Measurements from ENCODE around the gene TUBB3. TPM values are rescaled to one million over a fixed set of nuclear protein-coding genes. Genes with fewer than 3 reads are reported as not detected.
A peak's percentile ranks its signal among the peaks of the same experiment; 100 is the strongest.

The TUBB3 gene
- total RNA-seq, 1 donor from 2014 or later: 84.9 TPM

DNA sequence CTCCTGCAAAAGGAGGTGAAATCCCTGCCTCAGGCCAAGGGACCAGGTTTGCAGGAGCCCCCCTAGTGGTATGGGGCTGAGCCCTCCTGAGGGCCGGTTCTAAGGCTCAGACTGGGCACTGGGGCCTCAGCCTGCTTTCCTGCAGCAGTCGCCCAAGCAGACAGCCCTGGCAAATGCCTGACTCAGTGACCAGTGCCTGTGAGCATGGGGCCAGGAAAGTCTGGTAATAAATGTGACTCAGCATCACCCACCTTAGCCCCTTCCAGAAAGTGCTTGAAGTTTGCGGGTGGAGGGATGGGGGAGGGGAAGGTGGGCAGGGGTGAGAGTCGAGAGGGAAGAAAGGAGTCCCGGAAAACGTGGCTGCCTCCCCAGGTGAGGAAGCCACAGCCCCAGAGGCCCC is 2.4 kb upstream of the TUBB3 start:
- H3K27me3 Mint-ChIP-seq (ENCODE audit: unreplicated experiment): no peaks in the 10 kb centered on the region
- TF ChIP-seq, protein P1, sequence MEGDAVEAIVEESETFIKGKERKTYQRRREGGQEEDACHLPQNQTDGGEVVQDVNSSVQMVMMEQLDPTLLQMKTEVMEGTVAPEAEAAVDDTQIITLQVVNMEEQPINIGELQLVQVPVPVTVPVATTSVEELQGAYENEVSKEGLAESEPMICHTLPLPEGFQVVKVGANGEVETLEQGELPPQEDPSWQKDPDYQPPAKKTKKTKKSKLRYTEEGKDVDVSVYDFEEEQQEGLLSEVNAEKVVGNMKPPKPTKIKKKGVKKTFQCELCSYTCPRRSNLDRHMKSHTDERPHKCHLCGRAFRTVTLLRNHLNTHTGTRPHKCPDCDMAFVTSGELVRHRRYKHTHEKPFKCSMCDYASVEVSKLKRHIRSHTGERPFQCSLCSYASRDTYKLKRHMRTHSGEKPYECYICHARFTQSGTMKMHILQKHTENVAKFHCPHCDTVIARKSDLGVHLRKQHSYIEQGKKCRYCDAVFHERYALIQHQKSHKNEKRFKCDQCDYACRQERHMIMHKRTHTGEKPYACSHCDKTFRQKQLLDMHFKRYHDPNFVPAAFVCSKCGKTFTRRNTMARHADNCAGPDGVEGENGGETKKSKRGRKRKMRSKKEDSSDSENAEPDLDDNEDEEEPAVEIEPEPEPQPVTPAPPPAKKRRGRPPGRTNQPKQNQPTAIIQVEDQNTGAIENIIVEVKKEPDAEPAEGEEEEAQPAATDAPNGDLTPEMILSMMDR (IDR thresholded peaks at IDR 0.05): no peak
- no peaks in the 10 kb centered on the region for H3K36me3 Mint-ChIP-seq (ENCODE audit: unreplicated experiment)
- DNase-seq (ENCODE audit: extremely low spot score, unreplicated experiment): no peak
- H3K27ac Mint-ChIP-seq (ENCODE audit: unreplicated experiment): peak overlapping the region; percentile 99
- H3K9me3 Mint-ChIP-seq (ENCODE audit: unreplicated experiment): no peaks in the 10 kb centered on the region
- H3K4me1 Mint-ChIP-seq (ENCODE audit: unreplicated experiment): peaks cover 56% of the 10 kb centered on the region
- peak overlapping the region; percentile 54 for H3K4me3 Mint-ChIP-seq (ENCODE audit: unreplicated experiment)

DNA sequence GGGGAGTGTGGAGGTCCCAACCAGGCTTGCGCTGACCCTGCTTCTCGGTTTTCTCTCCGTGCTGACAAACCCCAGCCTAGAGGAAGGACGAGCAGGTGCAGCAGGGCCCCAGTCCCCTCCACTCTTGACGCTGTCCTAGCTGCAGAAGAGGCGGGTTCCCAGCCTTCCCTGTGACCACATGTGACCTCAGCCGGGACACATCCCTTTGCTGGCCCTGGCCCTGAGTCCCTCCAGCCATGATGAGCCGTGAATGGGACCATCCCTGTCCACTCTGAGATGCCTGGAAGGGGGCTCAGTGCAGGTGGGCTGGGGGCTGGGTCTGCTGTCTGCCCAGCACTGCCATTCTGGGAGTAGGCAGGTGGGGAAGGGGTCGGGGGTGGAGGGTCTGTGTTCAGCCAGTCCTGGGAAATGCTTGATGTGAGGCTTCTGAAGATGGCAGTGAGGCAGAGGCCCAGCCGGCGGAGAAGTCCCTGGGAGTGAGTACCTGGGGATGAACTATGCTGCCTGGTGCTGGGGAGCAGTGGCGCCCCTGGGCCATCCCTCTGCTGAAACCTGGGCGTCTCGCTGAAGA is 1.9 kb upstream of the TUBB3 start:
- DNase-seq (ENCODE audit: extremely low spot score, unreplicated experiment): no peak
- H3K36me3 Mint-ChIP-seq (ENCODE audit: unreplicated experiment): no peaks in the 10 kb centered on the region
- peak overlapping the region; percentile 88 for H3K4me3 Mint-ChIP-seq (ENCODE audit: unreplicated experiment)
- peak overlapping the region; percentile 99 for H3K27ac Mint-ChIP-seq (ENCODE audit: unreplicated experiment)
- peaks cover 56% of the 10 kb centered on the region for H3K4me1 Mint-ChIP-seq (ENCODE audit: unreplicated experiment)
- TF ChIP-seq, protein P1 (IDR thresholded peaks at IDR 0.05): no peak
- H3K9me3 Mint-ChIP-seq (ENCODE audit: unreplicated experiment): no peaks in the 10 kb centered on the region
- H3K27me3 Mint-ChIP-seq (ENCODE audit: unreplicated experiment): no peaks in the 10 kb centered on the region

DNA sequence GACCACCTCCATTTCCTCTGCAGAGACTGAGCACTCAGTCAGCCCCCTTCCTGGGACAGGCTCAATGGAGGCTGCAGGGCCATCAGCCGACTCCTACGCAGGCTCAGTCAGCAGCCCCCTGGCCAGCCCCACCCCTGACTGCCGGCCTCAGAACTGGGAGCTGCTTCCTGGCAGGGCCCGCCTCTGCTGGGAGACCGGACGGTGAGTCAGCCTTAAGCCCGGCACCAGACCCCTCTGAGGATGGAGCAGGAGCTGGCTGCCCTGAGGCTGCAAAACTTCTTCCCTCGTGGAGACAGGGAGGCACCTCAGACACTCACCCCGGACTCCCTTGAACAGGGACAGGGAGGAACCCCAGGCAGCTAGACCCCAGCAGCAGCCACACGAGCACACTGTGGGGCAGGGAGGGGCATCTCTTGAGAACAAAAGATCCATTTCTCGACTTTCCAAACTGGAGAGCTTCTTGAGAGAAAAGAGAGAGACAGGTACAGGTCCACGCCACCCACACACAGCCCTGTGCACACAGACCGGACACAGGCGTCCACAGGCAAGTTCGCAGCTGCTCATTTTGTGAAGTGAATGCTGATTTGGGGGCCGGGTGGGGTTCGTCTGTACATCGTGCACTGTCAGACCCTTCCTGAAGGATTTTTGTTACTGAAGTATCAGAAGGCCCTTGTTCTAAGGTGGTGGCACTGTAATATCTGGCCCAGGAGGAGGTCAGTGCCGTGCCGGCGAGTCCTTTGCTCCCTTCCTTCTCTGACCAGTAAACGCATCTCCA is 1.3 kb upstream of the TUBB3 start:
- H3K36me3 Mint-ChIP-seq (ENCODE audit: unreplicated experiment): no peaks in the 10 kb centered on the region
- peak overlapping the region; percentile 88 for H3K4me3 Mint-ChIP-seq (ENCODE audit: unreplicated experiment)
- H3K27me3 Mint-ChIP-seq (ENCODE audit: unreplicated experiment): no peaks in the 10 kb centered on the region
- peak; percentile 96 for DNase-seq (ENCODE audit: extremely low spot score, unreplicated experiment)
- H3K9me3 Mint-ChIP-seq (ENCODE audit: unreplicated experiment): no peaks in the 10 kb centered on the region
- H3K27ac Mint-ChIP-seq (ENCODE audit: unreplicated experiment): peak overlapping the region; percentile 99
- peaks cover 60% of the 10 kb centered on the region for H3K4me1 Mint-ChIP-seq (ENCODE audit: unreplicated experiment)
- TF ChIP-seq, protein P1 (IDR thresholded peaks at IDR 0.05): no peak

DNA sequence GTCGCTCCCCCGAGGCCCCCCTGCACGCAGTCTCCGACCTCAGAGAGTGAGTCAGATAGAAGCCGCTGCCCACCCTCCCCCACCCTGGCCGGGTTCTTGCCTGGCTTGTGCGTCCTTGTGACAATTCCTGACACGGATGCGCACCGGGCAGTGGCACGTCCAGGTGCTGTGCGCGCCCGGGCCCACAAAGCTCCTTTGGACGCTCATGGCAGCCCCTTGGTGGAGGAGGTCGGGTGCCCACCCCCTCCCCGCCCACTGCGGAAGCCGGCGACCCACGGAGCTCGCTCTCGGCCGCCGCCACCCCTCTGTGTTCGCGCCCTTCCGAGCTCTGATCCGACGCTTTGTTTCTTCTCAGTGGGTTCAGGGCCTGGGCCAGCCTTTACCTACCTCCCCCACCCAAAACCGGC is 662 bp upstream of the TUBB3 start:
- DNase-seq (ENCODE audit: extremely low spot score, unreplicated experiment): peak; percentile 94
- Mint-ChIP-seq H3K4me3 (ENCODE audit: unreplicated experiment) (peak overlapping the region; percentile 88), H3K36me3 (ENCODE audit: unreplicated experiment) (peaks cover 1% of the 10 kb centered on the region), H3K9me3 (ENCODE audit: unreplicated experiment) (no peaks in the 10 kb centered on the region), H3K27ac (ENCODE audit: unreplicated experiment) (peak overlapping the region; percentile 99), H3K4me1 (ENCODE audit: unreplicated experiment) (peaks cover 56% of the 10 kb centered on the region), H3K27me3 (ENCODE audit: unreplicated experiment) (no peaks in the 10 kb centered on the region)
- TF ChIP-seq, protein P1 (IDR thresholded peaks at IDR 0.05): no peak

DNA sequence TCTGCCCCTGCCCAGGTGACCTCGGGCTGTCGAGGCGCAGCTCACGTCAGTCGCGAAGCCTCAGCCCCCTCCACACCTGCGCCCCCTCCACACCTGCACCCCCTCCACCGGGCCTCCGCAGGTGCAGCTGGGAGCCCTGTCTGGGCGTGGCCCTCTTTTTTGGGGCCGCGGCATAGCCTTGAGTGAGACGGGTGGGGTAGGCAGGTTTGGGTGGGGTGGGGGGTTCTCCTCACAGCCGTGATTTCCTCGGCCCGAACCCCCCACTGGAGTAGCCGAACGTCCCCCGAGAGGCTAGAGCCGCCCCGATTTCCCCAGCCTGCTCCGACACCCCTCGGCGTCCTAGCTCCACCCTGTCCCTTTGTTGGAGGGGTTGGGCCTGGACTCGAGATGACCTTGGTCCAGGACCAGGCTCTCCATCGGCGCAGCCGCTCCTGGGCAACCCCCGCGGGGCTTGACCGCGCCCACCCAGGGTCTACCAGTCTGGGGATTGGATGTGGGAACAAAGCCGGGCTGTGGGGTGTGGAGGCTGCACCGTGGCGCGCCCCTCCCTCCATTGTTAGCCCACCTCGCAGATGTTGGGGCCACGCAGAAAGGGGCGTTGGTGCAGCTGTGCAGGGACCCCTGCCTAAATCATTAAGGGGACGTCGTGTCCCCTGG is 626 bp downstream of the TUBB3 start:
- Mint-ChIP-seq H3K4me1 (ENCODE audit: unreplicated experiment) (peaks cover 45% of the 10 kb centered on the region), H3K27ac (ENCODE audit: unreplicated experiment) (no peak overlapping the region)

More for the DNA sequence above, 626 bp downstream of the TUBB3 start:
- Mint-ChIP-seq H3K4me3 (ENCODE audit: unreplicated experiment) (peak overlapping the region; percentile 75), H3K27me3 (ENCODE audit: unreplicated experiment) (no peaks in the 10 kb centered on the region), H3K9me3 (ENCODE audit: unreplicated experiment) (no peaks in the 10 kb centered on the region), H3K36me3 (ENCODE audit: unreplicated experiment) (peaks cover 3% of the 10 kb centered on the region)
- no peak for DNase-seq (ENCODE audit: extremely low spot score, unreplicated experiment)
- TF ChIP-seq, protein P1 (IDR thresholded peaks at IDR 0.05): no peak

Measured in osteocyte (in vitro differentiated cells).